IMR-90 (cell line): ENCODE results near the gene TEX50. TPM values are rescaled to one million over a fixed set of nuclear protein-coding genes. Genes with fewer than 3 reads are reported as not detected.

Source experiments
- ATAC-seq: fragments of 200-7000 bp; cut with Tn5 transposase; 2 replicates; pipeline ENCODE4 v1.9.1; 2020; ENCODE audit warnings: low read depth, mild to moderate bottlenecking, moderate library complexity
- BruUV-seq: library from RNA; stranded (reverse); fragments of 400-500 nt; replicated peaks from 2 replicates; lab custom pipeline; 2021; lab: Mats Ljungman, UMichigan
- CTCF ChIA-PET: fragments of 300-600 bp; formaldehyde crosslinking; extraction: SDS; loops from one replicate; lab custom pipeline; 2021; ENCODE audit warnings: antibody characterized with exemption; lab: Yijun Ruan, JAX
- POLR2A ChIA-PET: fragments of 300-600 bp; sonication (Branson Sonifier 250); formaldehyde crosslinking; loops from one replicate; lab custom pipeline; 2022; ENCODE audit warnings: antibody characterized with exemption; ENCODE audit not compliant: unreplicated experiment; lab: Charles Lee
- DNase-seq: peaks from one replicate; pipeline ENCODE4 v3.0.0; 2013
- H2AFZ ChIP-seq: replicated peaks from 2 replicates; pipeline ENCODE3; 2013; ENCODE audit warnings: low read length, mild to moderate bottlenecking; ENCODE audit not compliant: poor library complexity
- H2AK5ac ChIP-seq: 2 replicates; pipeline ENCODE4 v1.6.1; 2013; ENCODE audit warnings: low read depth, low read length, inconsistent platforms
- H2AK9ac ChIP-seq: replicated peaks from 2 replicates; pipeline ENCODE3; 2013; ENCODE audit warnings: mild to moderate bottlenecking, low read depth, low read length, moderate library complexity; ENCODE audit not compliant: poor library complexity
- H2BK120ac ChIP-seq: 2 replicates; pipeline ENCODE4 v1.6.1; 2013; ENCODE audit warnings: low read depth, low read length, inconsistent platforms
- H2BK15ac ChIP-seq: 3 replicates; pipeline ENCODE4 v1.6.1; 2013; ENCODE audit warnings: low read depth, low read length, inconsistent platforms
- H2BK20ac ChIP-seq: 2 replicates; pipeline ENCODE4 v1.6.1; 2013; ENCODE audit warnings: low read depth, mild to moderate bottlenecking, inconsistent platforms, low read length, moderate library complexity
- H2BK5ac ChIP-seq: 2 replicates; pipeline ENCODE4 v1.6.1; 2013; ENCODE audit warnings: mild to moderate bottlenecking, low read depth, low read length, inconsistent platforms; ENCODE audit not compliant: poor library complexity, severe bottlenecking
- H3K14ac ChIP-seq: replicated peaks from 2 replicates; pipeline ENCODE4 v1.6.1; 2013; ENCODE audit warnings: low read depth, low read length, inconsistent platforms
- H3K18ac ChIP-seq: 2 replicates; pipeline ENCODE4 v1.6.1; 2013; ENCODE audit warnings: low read depth, low read length, control low read depth
- H3K23ac ChIP-seq: 2 replicates; pipeline ENCODE4 v1.6.1; 2013; ENCODE audit warnings: low read depth, low read length, inconsistent platforms
- H3K27ac ChIP-seq: 2 replicates; pipeline ENCODE4 v1.5.1; 2013; ENCODE audit warnings: mild to moderate bottlenecking, control low read depth, low read length; ENCODE audit not compliant: insufficient read depth
- H3K27me3 ChIP-seq: 2 replicates; pipeline ENCODE4 v1.6.1; 2013; ENCODE audit warnings: low read length; ENCODE audit not compliant: control insufficient read depth, insufficient read depth
- H3K36me3 ChIP-seq: 2 replicates; pipeline ENCODE4 v1.6.1; 2013; ENCODE audit warnings: low read length, mixed read lengths; ENCODE audit not compliant: control insufficient read depth, insufficient read depth
- H3K4ac ChIP-seq: 2 replicates; pipeline ENCODE4 v1.6.1; 2013; ENCODE audit warnings: low read depth, low read length, inconsistent platforms
- H3K4me1 ChIP-seq: 2 replicates; pipeline ENCODE4 v1.6.1; 2013; ENCODE audit warnings: low read length, mixed read lengths; ENCODE audit not compliant: control insufficient read depth, insufficient read depth
- H3K4me2 ChIP-seq: 2 replicates; pipeline ENCODE4 v1.6.1; 2013; ENCODE audit warnings: low read depth, mild to moderate bottlenecking, control low read depth, low read length, moderate library complexity
- H3K4me3 ChIP-seq: 2 replicates; pipeline ENCODE4 v1.5.1; 2013; ENCODE audit warnings: low read depth, mild to moderate bottlenecking, control low read depth, low read length, moderate library complexity; ENCODE audit not compliant: insufficient read depth
- H3K56ac ChIP-seq: 2 replicates; pipeline ENCODE4 v1.6.1; 2013; ENCODE audit warnings: low read length, inconsistent platforms; ENCODE audit not compliant: insufficient read depth; ENCODE audit errors: extremely low read depth
- H3K79me1 ChIP-seq, 2 experiments: 2 replicates each; pipeline ENCODE4 v1.6.1; 2013; ENCODE audit warnings: low read length in 2 of 2, inconsistent platforms in 1 of 2, low read depth in 1 of 2
- H3K9ac ChIP-seq: 2 replicates; pipeline ENCODE4 v1.6.1; 2013; ENCODE audit warnings: low read depth, low read length, control low read depth
- H3K9me1 ChIP-seq: 2 replicates; pipeline ENCODE4 v1.6.1; 2013; ENCODE audit warnings: low read length, inconsistent platforms; ENCODE audit not compliant: insufficient read depth
- H3K9me3 ChIP-seq: 2 replicates; pipeline ENCODE4 v1.6.1; 2013; ENCODE audit warnings: low read length; ENCODE audit not compliant: control insufficient read depth, insufficient read depth
- H4K20me1 ChIP-seq: 2 replicates; pipeline ENCODE4 v1.6.1; 2013; ENCODE audit warnings: low read length, inconsistent platforms; ENCODE audit not compliant: insufficient read depth
- H4K5ac ChIP-seq: 2 replicates; pipeline ENCODE4 v1.6.1; 2013; ENCODE audit warnings: mild to moderate bottlenecking, low read depth, low read length, control low read depth
- H4K8ac ChIP-seq, 2 experiments: 2 replicates each; pipeline ENCODE4 v1.6.1; 2013; ENCODE audit warnings: low read depth in 2 of 2, low read length in 2 of 2, control low read depth in 1 of 2, inconsistent platforms in 1 of 2
- H4K91ac ChIP-seq: 2 replicates; pipeline ENCODE4 v1.6.1; 2013; ENCODE audit warnings: low read depth, low read length, inconsistent platforms; ENCODE audit not compliant: insufficient read depth
- BHLHE40 ChIP-seq: fragments of 150-350 bp; IDR thresholded peaks from 2 replicates; pipeline ENCODE4 v1.6.1; 2016; ENCODE audit warnings: mild to moderate bottlenecking, low read depth, low read length
- CEBPB ChIP-seq: IDR thresholded peaks from 2 replicates; pipeline ENCODE4 v1.6.1; 2012; ENCODE audit warnings: low read depth, low read length, improper control_type of control experiment
- CHD1 ChIP-seq: IDR thresholded peaks from 2 replicates; pipeline ENCODE4 v1.6.1; 2012; ENCODE audit warnings: low read depth, low read length, improper control_type of control experiment
- MAZ ChIP-seq: IDR thresholded peaks from 2 replicates; pipeline ENCODE4 v1.6.1; 2012; ENCODE audit warnings: low read depth, mild to moderate bottlenecking, low read length, improper control_type of control experiment, moderate library complexity, borderline replicate concordance
- MXI1 ChIP-seq: IDR thresholded peaks from 2 replicates; pipeline ENCODE4 v1.6.1; 2012; ENCODE audit warnings: low read depth, mild to moderate bottlenecking, low read length, moderate library complexity, borderline replicate concordance
- NFE2L2 ChIP-seq: fragments of 150-350 bp; IDR thresholded peaks from 2 replicates; pipeline ENCODE4 v1.6.1; 2016; ENCODE audit warnings: low read depth, mild to moderate bottlenecking, low read length
- POLR2A ChIP-seq: IDR thresholded peaks from 2 replicates; pipeline ENCODE4 v1.6.1; 2012; ENCODE audit warnings: mild to moderate bottlenecking, low read depth, low read length
- RCOR1 ChIP-seq: IDR thresholded peaks from 2 replicates; pipeline ENCODE4 v1.6.1; 2012; ENCODE audit warnings: mild to moderate bottlenecking, low read length, improper control_type of control experiment; ENCODE audit not compliant: insufficient replicate concordance
- RFX5 ChIP-seq: IDR thresholded peaks from 2 replicates; pipeline ENCODE4 v1.8.0; 2012; ENCODE audit warnings: low read depth, mild to moderate bottlenecking, low read length, moderate library complexity
- SMC3 ChIP-seq: fragments of 150-350 bp; IDR thresholded peaks from 2 replicates; pipeline ENCODE4 v1.6.1; 2016; ENCODE audit warnings: low read depth, mild to moderate bottlenecking, antibody characterized with exemption, low read length, moderate library complexity
- WGBS, 2 experiments: methylation state at CpG; one replicate each; pipeline versions ENCODE4 v1.1.5 to v1.1.7; 2013; ENCODE audit warnings: missing lambda C conversion rate in 2 of 2; ENCODE audit not compliant: insufficient read length in 1 of 2; ENCODE audit errors: extremely low coverage in 2 of 2; 5-methylcytosine and 5-hydroxymethylcytosine counted together
- dilution Hi-C: fragments of 300-500 bp; cut with HindIII; formaldehyde crosslinking; loops from one replicate; pipeline ENCODE4 v1.14.3; 2018; ENCODE audit warnings: low sequenced_read_pairs; ENCODE audit not compliant: unreplicated experiment
- in situ Hi-C: fragments of 300-500 bp; cut with MboI; formaldehyde crosslinking; loops from 3 replicates; pipeline ENCODE4 v1.14.3; 2019; ENCODE audit warnings: low sequenced_read_pairs, inconsistent platforms, mixed read lengths
- intact Hi-C: fragments of 100-400 bp; cut with micrococcal nuclease; formaldehyde crosslinking; loops from 2 replicates; pipeline ENCODE4 v1.10.0; 2022
- polyA plus RNA-seq, 3 experiments: library from polyadenylated mRNA; depleted of rRNA; stranded (reverse); fragments of >200 nt; gene quantifications; 2 replicates each; pipeline ENCODE4 v1.2.3, GENCODE V29; 2012; ENCODE audit warnings: low replicate concordance in 1 of 3
- total RNA-seq: library from RNA; depleted of rRNA; stranded (reverse); fragments of >200 nt; gene quantifications from 2 replicates; pipeline ENCODE4 v1.2.3, GENCODE V29; 2012
- TF ChIP-seq, protein P1 (sequence below): conservative IDR thresholded peaks from 2 replicates; pipeline ENCODE4 v1.5.1; 2012; ENCODE audit warnings: mild to moderate bottlenecking, low read depth, low read length, improper control_type of control experiment
- TF ChIP-seq, protein P2 (sequence below): fragments of 150-350 bp; IDR thresholded peaks from 2 replicates; pipeline ENCODE4 v1.6.1; 2016; ENCODE audit warnings: low read depth, mild to moderate bottlenecking, low read length, moderate library complexity, borderline replicate concordance

Gene TEX50
- total and polyA plus RNA-seq, 2 of the 4 experiments (the other 2 are of a cell fraction): not detected

DNA sequence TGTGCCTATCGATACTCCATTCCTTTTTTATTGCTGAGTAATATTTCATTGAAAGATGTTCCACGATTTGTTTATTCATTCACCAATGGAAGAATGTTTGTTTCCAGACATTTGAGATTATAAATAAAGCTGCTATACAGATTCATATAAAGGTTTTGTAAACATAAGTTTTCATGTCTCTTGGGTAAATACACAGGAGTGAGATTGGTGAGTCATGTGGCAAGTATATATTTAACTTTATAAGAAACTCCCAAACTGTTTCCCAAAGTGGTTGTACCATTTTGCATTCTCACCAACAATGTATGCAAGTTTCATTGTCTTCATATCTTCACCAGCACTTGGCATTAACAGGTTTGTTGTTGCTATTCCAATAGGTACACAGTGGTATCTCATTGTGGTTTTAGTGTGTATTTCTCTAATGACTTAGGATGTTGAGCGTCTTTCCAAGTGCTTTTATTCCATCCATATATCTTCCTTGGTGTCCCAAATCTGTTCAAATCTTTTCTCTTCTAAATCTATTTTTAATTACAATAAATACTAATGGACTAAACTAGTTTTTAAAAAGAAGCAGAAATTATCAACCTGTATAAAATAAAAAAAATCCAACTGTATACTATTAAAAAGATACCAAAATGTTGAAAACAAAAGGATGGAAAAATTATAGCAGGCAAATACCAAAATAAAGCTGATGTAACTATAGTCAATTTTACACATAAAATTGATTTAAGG lies 38.9 kb upstream of the TEX50 start:
- Histone ChIP-seq H2AK5ac (no peak overlapping the region), H3K9ac (no peak overlapping the region), H2BK5ac (no peak overlapping the region), H3K18ac (no peak overlapping the region), H2BK120ac (no peak overlapping the region), H3K56ac (no peak overlapping the region), H3K14ac (no peak overlapping the region), H3K4me3 (no peak overlapping the region), H3K36me3 (no peaks in the 10 kb centered on the region), H3K27me3 (no peaks in the 10 kb centered on the region), H3K9me1 (no peaks in the 10 kb centered on the region), H2AFZ (no peak overlapping the region), H3K4ac (no peak overlapping the region), H3K4me1 (no peaks in the 10 kb centered on the region), H2AK9ac (no peak overlapping the region), H4K91ac (no peak overlapping the region), H4K5ac (no peak overlapping the region), H2BK15ac (no peak overlapping the region), H3K9me3 (no peaks in the 10 kb centered on the region), H2BK20ac (no peak overlapping the region), H3K27ac (no peak overlapping the region), H4K20me1 (no peaks in the 10 kb centered on the region), H4K8ac (no peak overlapping the region), H3K4me2 (no peak overlapping the region), H3K23ac (no peak overlapping the region), H3K79me1 (no peaks in the 10 kb centered on the region)
- DNase-seq: no peak
- WGBS, 2 experiments: no CpG with 5 or more reads among the region's 3 CpGs
- in situ Hi-C loops (no loop called here), dilution Hi-C loops (no loop called here), intact Hi-C loops (no loop called here)
- no peak for ATAC-seq
- no TSS peak for BruUV-seq
- ChIA-PET POLR2A (no interaction called here), CTCF (no interaction called here)
- TF ChIP-seq NFE2L2 (no peak), MXI1 (no peak), RFX5 (no peak), CEBPB (no peak), RCOR1 (no peak), SMC3 (no peak), CHD1 (no peak), MAZ (no peak), POLR2A (no peak), BHLHE40 (no peak)
- TF ChIP-seq, protein P1, sequence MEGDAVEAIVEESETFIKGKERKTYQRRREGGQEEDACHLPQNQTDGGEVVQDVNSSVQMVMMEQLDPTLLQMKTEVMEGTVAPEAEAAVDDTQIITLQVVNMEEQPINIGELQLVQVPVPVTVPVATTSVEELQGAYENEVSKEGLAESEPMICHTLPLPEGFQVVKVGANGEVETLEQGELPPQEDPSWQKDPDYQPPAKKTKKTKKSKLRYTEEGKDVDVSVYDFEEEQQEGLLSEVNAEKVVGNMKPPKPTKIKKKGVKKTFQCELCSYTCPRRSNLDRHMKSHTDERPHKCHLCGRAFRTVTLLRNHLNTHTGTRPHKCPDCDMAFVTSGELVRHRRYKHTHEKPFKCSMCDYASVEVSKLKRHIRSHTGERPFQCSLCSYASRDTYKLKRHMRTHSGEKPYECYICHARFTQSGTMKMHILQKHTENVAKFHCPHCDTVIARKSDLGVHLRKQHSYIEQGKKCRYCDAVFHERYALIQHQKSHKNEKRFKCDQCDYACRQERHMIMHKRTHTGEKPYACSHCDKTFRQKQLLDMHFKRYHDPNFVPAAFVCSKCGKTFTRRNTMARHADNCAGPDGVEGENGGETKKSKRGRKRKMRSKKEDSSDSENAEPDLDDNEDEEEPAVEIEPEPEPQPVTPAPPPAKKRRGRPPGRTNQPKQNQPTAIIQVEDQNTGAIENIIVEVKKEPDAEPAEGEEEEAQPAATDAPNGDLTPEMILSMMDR: no peak
- TF ChIP-seq, protein P2, sequence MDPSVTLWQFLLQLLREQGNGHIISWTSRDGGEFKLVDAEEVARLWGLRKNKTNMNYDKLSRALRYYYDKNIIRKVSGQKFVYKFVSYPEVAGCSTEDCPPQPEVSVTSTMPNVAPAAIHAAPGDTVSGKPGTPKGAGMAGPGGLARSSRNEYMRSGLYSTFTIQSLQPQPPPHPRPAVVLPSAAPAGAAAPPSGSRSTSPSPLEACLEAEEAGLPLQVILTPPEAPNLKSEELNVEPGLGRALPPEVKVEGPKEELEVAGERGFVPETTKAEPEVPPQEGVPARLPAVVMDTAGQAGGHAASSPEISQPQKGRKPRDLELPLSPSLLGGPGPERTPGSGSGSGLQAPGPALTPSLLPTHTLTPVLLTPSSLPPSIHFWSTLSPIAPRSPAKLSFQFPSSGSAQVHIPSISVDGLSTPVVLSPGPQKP: no peak
